ENCODE data around the gene SOCS6. TPM values are rescaled to one million over a fixed set of nuclear protein-coding genes. Genes with fewer than 3 reads are reported as not detected.

The SOCS6 gene
- total and polyA plus RNA-seq, 2 of the 13 experiments (the other 11 are each of a cell fraction or from before 2014, with no cell fraction given) = 18.6 to 38.3 TPM

GRCh38 chr18:70313640-70314039, 24.8 kb downstream of the SOCS6 start (continued):
- TF ChIP-seq, protein P1, sequence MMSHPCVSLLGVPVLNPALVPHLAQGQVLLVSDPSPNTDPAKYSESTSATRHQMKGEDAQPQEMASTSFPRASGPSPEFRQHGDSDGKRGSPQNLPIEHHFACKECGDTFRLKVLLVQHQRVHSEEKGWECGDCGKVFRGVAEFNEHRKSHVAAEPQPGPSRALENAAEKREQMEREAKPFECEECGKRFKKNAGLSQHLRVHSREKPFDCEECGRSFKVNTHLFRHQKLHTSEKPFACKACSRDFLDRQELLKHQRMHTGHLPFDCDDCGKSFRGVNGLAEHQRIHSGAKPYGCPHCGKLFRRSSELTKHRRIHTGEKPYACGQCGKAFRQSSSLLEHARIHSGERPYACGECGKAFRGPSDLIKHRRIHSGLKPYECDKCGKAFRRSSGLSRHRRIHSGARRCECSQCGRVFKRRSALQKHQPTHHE (CRISPR knock-in tag; IDR thresholded peaks at IDR 0.05; ENCODE audit: borderline replicate concordance) = no peak
- TF ChIP-seq GATAD2A (CRISPR knock-in tag; IDR thresholded peaks at IDR 0.05) = peak; percentile 85
- TF ChIP-seq ATAD3A (CRISPR knock-in tag; IDR thresholded peaks at IDR 0.05) = no peak
- no peak for TF ChIP-seq FOXO4 (CRISPR knock-in tag; conservative IDR thresholded peaks at IDR 0.05)
- TF ChIP-seq ZNF326 (CRISPR knock-in tag; IDR thresholded peaks at IDR 0.05; ENCODE audit: borderline replicate concordance) = no peak
- TF ChIP-seq, protein P2, sequence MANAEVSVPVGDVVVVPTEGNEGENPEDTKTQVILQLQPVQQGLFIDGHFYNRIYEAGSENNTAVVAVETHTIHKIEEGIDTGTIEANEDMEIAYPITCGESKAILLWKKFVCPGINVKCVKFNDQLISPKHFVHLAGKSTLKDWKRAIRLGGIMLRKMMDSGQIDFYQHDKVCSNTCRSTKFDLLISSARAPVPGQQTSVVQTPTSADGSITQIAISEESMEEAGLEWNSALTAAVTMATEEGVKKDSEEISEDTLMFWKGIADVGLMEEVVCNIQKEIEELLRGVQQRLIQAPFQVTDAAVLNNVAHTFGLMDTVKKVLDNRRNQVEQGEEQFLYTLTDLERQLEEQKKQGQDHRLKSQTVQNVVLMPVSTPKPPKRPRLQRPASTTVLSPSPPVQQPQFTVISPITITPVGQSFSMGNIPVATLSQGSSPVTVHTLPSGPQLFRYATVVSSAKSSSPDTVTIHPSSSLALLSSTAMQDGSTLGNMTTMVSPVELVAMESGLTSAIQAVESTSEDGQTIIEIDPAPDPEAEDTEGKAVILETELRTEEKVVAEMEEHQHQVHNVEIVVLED (CRISPR knock-in tag; IDR thresholded peaks at IDR 0.05; ENCODE audit: borderline replicate concordance) = no peak
- peak; percentile 57; the same call in 1 of the 2 replicates for TF ChIP-seq ONECUT2 (CRISPR knock-in tag; IDR thresholded peaks at IDR 0.05)
- TF ChIP-seq MED1 (CRISPR knock-in tag; IDR thresholded peaks at IDR 0.05) = peak; percentile 52; the same call in 1 of the 2 replicates
- TF ChIP-seq RCOR2 (CRISPR knock-in tag; IDR thresholded peaks at IDR 0.05) = no peak
- TF ChIP-seq TP53 (CRISPR knock-in tag; conservative IDR thresholded peaks at IDR 0.05) = no peak
- TF ChIP-seq EP300 (IDR thresholded peaks at IDR 0.05; ENCODE audit: low read depth in 2 of 2, low read length in 2 of 2) = peak in 1 of 2 experiments; percentile 33; a peak in 1 of 4 replicates
- TF ChIP-seq EP300 (CRISPR knock-in tag; IDR thresholded peaks at IDR 0.05; ENCODE audit: borderline replicate concordance) = no peak
- TF ChIP-seq ZBTB25 (CRISPR knock-in tag; IDR thresholded peaks at IDR 0.05) = no peak
- TF ChIP-seq, protein P3, sequence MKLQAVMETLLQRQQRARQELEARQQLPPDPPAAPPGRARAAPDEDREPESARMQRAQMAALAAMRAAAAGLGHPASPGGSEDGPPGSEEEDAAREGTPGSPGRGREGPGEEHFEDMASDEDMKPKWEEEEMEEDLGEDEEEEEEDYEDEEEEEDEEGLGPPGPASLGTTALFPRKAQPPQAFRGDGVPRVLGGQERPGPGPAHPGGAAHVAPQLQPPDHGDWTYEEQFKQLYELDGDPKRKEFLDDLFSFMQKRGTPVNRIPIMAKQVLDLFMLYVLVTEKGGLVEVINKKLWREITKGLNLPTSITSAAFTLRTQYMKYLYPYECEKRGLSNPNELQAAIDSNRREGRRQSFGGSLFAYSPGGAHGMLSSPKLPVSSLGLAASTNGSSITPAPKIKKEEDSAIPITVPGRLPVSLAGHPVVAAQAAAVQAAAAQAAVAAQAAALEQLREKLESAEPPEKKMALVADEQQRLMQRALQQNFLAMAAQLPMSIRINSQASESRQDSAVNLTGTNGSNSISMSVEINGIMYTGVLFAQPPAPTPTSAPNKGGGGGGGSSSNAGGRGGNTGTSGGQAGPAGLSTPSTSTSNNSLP (IDR thresholded peaks at IDR 0.05; ENCODE audit: low read depth, low read length) = peak; percentile 23; the same call in 1 of the 2 replicates
- peak; percentile 74 for TF ChIP-seq FOXA3 (CRISPR knock-in tag; IDR thresholded peaks at IDR 0.05)
- TF ChIP-seq HNF4A (CRISPR knock-in tag; IDR thresholded peaks at IDR 0.05) = peak; percentile 37; the same call in 1 of the 2 replicates
- TF ChIP-seq HMG20A (CRISPR knock-in tag; IDR thresholded peaks at IDR 0.05; ENCODE audit: borderline replicate concordance) = peak; percentile 65; the same call in 1 of the 2 replicates
- TF ChIP-seq RFXANK (CRISPR knock-in tag; IDR thresholded peaks at IDR 0.05) = no peak
- no peak for TF ChIP-seq ZNF784 (CRISPR knock-in tag; IDR thresholded peaks at IDR 0.05; ENCODE audit: borderline replicate concordance)

All from HepG2 (cell line).